HG03432 (cell line): ENCODE data around the gene FCGR3A.
"Not testable (repeated sequence)": the region's sequence is repeated elsewhere in the genome, so short reads cannot be mapped to it uniquely, and the experiment has no call there.

ENCODE experiments used
- ATAC-seq: cut with Tn5 transposase; IDR thresholded peaks from one replicate; pipeline ENCODE4 v1.9.1; 2021; ENCODE audit warnings: mild to moderate bottlenecking, moderate library complexity; ENCODE audit not compliant: unreplicated experiment

Gene FCGR3A

GRCh38 chr1:161531986-161532643, 17.5 kb downstream of the FCGR3A start:
- ATAC-seq = no peak

- ATAC-seq = peak; percentile 75
Measured at GRCh38 chr1:161530671-161531641, 18.7 kb downstream of the FCGR3A start.

- peak; percentile 41 for ATAC-seq
Measured at GRCh38 chr1:161530158-161530557, 19.5 kb downstream of the FCGR3A start.

- not testable (repeated sequence) for ATAC-seq
Measured at GRCh38 chr1:161529463-161530104, 20.0 kb downstream of the FCGR3A start.

- ATAC-seq = not testable (repeated sequence)
Measured at GRCh38 chr1:161528550-161528949, 21.1 kb downstream of the FCGR3A start.

DNA sequence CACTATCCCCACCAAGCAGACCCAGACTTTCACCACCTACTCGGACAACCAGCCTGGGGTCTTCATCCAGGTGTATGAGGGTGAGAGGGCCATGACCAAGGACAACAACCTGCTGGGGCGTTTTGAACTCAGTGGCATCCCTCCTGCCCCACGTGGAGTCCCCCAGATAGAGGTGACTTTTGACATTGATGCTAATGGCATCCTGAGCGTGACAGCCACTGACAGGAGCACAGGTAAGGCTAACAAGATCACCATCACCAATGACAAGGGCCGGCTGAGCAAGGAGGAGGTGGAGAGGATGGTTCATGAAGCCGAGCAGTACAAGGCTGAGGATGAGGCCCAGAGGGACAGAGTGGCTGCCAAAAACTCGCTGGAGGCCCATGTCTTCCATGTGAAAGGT, 23.7 kb downstream of the FCGR3A start:
- not testable (repeated sequence) for ATAC-seq

DNA sequence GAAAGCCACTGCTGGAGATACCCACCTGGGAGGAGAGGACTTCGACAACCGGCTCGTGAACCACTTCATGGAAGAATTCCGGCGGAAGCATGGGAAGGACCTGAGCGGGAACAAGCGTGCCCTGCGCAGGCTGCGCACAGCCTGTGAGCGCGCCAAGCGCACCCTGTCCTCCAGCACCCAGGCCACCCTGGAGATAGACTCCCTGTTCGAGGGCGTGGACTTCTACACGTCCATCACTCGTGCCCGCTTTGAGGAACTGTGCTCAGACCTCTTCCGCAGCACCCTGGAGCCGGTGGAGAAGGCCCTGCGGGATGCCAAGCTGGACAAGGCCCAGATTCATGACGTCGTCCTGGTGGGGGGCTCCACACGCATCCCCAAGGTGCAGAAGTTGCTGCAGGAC, 24.3 kb downstream of the FCGR3A start:
- ATAC-seq = not testable (repeated sequence)

DNA sequence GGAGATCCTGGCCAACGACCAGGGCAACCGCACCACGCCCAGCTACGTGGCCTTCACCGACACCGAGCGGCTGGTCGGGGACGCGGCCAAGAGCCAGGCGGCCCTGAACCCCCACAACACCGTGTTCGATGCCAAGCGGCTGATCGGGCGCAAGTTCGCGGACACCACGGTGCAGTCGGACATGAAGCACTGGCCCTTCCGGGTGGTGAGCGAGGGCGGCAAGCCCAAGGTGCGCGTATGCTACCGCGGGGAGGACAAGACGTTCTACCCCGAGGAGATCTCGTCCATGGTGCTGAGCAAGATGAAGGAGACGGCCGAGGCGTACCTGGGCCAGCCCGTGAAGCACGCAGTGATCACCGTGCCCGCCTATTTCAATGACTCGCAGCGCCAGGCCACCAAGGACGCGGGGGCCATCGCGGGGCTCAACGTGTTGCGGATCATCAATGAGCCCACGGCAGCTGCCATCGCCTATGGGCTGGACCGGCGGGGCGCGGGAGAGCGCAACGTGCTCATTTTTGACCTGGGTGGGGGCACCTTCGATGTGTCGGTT, 24.8 kb downstream of the FCGR3A start:
- ATAC-seq = peak; percentile 24

DNA sequence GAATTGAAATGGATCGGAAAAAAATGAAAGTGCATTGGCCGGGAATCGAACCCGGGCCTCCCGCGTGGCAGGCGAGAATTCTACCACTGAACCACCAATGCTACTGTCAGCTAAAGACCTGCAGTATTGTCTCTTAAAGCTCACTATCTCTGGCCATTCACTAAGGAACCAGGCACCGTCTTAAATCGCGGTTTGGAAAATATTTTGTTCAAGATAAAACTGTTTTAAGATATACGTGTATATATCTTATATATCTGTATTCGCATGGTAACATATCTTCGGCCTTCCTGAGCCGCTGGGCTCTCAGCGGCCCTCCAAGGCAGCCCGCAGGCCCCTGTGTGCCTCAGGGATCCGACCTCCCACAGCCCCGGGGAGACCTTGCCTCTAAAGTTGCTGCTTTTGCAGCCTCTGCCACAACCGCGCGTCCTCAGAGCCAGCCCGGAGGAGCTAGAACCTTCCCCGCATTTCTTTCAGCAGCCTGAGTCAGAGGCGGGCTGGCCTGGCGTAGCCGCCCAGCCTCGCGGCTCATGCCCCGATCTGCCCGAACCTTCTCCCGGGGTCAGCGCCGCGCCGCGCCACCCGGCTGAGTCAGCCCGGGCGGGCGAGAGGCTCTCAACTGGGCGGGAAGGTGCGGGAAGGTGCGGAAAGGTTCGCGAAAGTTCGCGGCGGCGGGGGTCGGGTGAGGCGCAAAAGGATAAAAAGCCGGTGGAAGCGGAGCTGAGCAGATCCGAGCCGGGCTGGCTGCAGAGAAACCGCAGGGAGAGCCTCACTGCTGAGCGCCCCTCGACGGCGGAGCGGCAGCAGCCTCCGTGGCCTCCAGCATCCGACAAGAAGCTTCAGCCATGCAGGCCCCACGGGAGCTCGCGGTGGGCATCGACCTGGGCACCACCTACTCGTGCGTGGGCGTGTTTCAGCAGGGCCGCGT, 25.5 kb downstream of the FCGR3A start, which contains the start of gene HSPA6:
HSPA6 (plus strand) TSS at position 724 of the 925 bp plus-strand sequence; CDS start at position 843, 119 bp downstream.
- peak; percentile 68 for ATAC-seq

DNA sequence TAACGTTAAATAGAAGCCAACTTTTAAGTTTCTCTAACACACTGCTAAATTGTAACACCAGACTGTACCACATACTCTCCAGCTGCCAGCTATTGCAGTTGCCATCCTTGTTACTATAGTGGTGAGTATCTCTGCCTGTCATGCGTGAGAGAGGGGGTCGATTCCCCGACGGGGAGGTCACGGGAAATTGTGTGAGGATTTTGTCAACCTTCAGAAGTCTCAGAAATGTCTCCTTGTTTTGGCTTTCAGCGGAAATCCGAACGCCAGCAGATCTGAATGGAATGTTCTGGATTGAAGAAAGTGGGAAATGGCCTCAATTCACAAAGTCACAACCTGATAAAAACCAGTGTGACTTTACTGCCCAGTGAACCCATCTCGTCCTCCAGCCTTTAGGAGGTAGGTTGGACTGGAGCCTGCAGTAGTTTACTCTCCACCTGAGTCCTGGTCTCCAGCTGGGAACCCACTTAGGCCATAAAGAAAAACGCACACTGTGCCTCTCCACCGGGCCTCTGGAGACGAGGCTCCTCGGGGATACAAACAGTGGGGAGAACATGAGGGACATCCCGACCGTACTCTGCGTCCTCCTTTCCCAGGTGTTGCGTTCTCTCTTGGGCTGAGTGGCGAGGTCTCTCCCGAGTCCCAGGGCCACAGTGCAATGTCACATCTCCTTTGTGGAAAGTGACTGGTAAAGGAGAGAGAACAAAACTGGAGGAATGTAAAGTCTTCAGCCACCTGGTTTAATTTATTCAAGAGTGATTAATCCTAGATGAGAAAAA, 26.4 kb downstream of the FCGR3A start:
- ATAC-seq = not testable (repeated sequence)

DNA sequence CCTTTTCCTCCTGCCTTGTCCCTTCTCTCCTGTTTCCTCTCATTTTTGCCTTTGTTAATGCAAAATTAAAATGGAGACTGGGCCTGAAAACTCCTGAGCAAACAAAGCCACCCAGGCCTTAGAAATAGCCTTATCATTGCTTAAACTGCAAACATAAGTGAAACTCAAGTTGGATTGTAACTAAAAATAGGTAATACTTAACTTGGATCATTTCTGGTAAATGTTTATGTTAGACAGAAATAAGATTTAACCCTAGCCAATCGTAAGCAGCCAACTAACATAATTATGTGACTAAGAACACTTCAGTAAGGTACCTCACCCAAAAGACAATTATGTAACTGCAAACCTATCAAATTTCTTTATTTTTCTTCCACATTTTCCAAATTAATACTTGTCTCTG, 35.7 kb downstream of the FCGR3A start:
- ATAC-seq = not testable (repeated sequence)

DNA sequence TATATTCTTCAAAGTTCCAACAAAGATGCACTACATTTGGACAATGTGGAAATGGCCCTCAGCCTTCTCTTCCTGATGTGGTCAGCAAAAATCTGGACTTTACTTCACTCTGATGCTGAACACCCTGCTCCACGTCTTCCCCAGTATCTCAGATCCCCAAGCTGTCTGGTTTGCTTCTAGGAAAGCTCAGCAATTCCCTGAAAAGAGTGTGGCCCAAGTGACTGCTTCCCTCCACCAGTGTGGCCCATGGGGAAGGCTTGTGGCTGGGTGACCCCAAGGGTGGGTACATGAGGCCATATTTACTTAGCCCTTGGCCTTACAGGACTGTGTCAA, 36.2 kb downstream of the FCGR3A start:
- ATAC-seq = not testable (repeated sequence)

DNA sequence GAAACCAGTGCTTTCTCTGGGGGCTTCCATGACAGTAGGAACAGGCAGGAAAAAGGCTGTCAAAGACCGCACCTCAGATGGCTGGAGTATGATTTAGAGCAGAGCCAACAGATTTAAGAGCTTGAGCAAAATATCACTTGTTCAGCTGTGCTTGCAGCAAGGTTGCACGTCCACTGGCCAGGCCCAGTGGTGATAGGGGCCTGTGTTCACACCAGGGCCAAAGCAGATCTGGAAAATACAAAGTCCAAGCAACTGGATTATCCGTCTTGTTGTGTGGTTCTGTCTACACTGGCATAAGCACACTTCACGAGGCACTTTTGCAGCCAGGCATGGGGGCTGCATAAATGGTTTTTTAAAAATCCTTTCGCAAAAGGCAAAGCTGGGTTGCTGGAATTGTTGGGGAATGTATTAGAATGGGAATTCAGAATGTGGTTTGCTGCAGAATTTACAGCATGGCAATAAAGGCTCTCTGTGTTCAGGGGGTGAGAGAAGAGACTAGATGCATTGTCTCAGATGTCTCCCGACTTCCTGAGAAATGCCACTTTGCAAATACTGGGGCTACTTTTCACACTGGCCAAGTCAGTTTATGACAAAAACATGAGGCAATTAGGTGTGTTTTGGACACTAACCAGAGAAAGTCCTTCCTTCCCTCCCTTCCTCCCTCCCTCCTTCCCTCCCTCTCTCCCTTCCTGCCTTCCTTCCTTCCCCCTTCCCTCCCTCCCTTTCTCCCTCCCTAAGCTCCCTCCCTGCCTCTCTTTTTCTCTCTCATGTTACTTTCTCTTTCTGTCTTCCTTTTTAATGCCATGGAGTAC, 36.8 kb downstream of the FCGR3A start:
- not testable (repeated sequence) for ATAC-seq

GRCh38 chr1:161511756-161512060, 37.9 kb downstream of the FCGR3A start:
- no peak for ATAC-seq

GRCh38 chr1:161511018-161511755, 38.4 kb downstream of the FCGR3A start:
- no peak for ATAC-seq

DNA sequence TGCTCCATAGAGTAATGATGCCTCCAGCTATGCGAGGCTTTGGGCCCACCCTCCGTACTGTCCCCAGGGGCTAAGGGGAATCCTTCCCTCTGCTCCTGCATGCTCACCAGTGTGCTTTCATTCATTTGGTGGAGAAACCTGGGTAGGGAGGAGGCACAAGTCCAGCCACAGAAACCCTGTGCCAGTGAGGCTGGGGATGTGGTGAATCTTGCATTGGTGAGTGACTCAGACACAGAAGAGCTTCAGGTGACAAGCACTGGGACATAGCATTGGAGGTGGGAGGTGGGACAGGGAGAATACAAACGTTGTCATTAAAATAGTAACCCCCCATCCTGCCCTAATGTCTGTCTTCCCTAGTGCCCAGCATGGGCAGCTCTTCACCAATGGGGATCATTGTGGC, 39.1 kb downstream of the FCGR3A start:
- ATAC-seq = no peak

GRCh38 chr1:161506336-161507223, 43.0 kb downstream of the FCGR3A start:
- no peak for ATAC-seq
